GM23248 (cell line): ENCODE measurements around the gene ZC2HC1C.

Experiments used
- EZH2 ChIP-seq: fragments of 200-600 bp; sonication (generic); IDR thresholded peaks from 2 replicates; pipeline ENCODE4 v1.6.1; 2018; ENCODE audit warnings: antibody characterized with exemption, mild to moderate bottlenecking; ENCODE audit not compliant: insufficient read depth, poor library complexity, severe bottlenecking
- EZH2phosphoT487 ChIP-seq: fragments of 200-600 bp; sonication (generic); IDR thresholded peaks from 2 replicates; pipeline ENCODE4 v1.6.1; 2018; ENCODE audit warnings: antibody characterized with exemption, moderate library complexity, mild to moderate bottlenecking, low read depth; ENCODE audit not compliant: insufficient read depth

DNA sequence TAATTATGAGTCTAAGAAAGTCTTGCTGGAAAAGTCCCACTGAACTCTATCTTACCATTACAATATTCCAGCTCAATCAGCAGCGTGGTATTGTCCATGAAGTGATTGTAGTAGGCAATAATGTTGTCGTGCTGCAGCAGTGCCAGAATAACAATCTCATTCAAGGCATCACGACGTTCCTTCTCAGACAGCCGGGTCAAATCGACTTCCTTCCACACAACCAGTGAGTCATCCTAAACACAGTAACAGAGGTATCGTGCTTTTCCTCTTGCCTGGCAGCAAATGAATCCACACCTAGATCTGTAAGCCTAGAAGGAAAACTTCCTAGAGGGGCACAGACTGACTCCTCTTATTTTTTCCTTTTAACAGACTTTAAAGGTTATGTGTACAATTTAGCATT lies 54.5 kb downstream of the ZC2HC1C start:
- TF ChIP-seq EZH2, result no peak
- no peak for TF ChIP-seq EZH2phosphoT487
